CD4-positive, alpha-beta T cell treated with Interleukin-6 for 4 hours (primary cell): ENCODE measurements around the gene UBE2G2.

Source experiments
- DNase-seq: peaks from one replicate; pipeline ENCODE4 v3.0.0-alpha.2; 2020; ENCODE audit warnings: mixed read lengths

The UBE2G2 gene

DNA sequence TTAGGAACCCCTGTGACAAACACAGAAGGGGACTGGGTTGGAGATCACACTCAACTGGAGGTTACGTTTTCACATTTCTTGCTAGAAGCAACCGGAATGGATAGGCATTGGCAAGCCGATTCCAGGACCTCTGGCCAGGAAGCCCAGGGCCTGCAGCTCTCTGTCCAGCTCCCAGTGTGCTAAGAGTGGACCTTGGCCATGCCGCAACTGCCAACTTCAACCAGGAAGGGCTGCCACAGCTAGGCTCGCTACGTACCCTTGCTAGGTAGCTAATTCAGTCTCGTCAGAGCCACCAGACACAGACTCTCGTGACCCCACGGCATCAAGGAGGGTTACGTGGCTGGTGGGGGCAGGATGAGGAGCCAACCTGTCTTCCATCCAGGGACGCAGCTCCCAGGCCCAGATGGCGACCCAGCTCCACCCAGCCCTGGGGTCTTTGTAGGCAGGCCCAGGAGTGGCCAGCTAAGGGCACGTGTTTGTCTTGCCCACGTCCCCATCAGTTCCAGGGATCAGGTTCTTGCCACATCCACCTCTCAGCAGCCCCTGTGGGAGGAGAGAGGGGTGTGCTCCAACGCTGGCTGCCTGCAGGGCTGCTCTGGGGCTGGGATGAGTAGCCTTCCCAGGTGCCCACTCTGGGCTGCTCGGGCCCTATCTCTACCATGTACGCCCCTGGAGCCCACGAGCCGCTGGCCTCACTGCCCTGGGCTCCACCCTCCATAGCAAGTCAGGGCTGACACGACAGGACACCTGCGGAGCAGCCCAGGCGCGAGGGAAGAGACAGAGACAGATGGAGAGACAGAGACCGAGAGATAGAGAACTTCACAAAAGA lies 39.2 kb downstream of the UBE2G2 start:
- DNase-seq: no peak

GRCh38 chr21:44761747-44762208 lies 39.8 kb downstream of the UBE2G2 start:
- no peak for DNase-seq

GRCh38 chr21:44761011-44761729 lies 40.5 kb downstream of the UBE2G2 start:
- peak; percentile 14 for DNase-seq

DNA sequence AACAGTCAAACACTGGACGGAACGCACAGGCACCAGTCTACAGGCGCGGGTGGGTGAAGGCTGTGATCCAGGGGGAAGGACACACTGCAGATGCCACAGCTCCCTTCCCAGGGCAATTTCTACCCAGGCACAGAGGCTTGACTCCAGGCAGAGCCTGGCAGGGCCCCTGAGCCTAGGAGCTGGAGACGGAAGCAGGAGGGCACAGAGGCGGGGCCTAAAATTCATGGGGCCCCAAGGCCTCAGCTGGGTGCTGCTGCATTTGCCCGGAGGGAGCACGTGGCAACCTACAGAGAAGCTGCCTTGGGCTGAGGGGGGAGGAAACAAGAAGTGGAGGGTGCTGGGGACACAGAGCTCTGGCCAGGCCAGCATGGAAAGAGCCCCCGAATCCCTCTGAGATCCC lies 41.2 kb downstream of the UBE2G2 start:
- DNase-seq: no peak

DNA sequence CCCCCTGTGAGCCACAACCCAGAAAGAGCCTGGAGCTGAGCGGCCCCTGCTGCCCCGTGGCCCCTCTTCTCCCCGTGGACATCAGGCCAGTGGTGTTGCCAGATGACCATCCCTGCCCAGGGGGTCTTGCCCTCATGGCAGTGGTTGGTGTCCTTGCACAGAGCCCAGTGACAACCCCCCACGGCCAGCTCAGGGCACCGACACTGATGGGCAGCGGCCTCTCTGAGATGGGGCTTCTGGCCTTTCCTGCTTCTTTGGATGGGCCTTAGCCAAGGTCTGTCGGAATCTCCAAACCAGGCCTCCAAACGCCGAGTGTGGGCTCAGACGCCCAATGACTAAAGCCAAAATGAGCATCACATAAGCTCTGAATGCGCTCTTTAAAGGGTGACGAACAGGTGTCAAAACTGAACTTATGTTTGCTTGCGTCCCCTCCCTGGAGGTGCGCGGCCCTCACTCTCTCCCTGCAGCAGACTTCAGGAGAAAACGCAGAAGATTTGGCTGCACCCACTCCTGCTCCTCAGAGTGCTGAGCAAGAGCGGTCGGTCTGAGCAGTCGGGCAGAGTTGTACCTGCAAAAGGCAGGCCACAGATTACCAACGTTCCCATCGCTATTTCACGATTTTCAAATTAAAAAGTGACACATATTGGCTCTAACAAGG lies 41.9 kb downstream of the UBE2G2 start:
- no peak for DNase-seq

DNA sequence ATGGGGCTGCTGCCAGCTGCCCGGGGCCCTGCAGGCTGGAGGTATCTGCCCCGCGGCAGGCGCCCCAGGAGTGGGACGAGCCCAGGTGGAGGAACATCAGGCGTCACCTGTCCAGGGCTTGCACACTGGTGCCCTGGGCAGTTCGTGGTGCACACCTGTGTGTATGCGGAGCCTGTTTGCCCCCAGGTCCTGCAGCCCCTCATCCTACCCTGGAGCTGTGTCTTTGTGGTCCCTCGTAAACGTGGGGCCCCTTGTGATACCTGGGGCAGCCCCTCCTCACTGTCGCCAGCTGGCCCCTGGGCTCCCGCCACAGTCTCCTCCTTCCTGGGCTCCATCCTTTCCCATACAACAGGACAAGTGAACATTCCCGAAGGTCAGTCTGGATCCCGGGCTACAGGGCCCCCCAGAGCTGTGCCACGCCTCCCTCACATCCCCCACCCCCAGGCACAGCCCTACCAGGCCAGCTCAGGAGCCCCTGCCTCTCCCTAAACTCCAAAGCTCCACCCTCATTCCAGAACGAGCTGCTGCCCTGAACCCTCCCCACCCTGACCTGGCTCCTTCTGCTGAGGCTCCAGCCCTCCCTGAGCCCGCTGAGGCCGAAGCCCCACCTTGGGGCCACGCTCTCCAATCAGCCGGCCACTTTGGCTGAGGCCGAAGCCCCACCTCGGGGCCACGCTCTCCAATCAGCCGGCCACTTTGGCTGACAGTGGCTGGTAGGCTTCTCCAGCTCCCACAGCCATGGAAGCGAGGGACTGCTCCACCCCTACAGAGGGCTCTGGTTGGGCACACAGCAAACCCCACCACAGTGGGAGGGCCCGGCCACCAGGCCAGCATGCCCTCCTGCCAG lies 42.6 kb downstream of the UBE2G2 start:
- no peak for DNase-seq

GRCh38 chr21:44758141-44758561 lies 43.5 kb downstream of the UBE2G2 start:
- no peak for DNase-seq

DNA sequence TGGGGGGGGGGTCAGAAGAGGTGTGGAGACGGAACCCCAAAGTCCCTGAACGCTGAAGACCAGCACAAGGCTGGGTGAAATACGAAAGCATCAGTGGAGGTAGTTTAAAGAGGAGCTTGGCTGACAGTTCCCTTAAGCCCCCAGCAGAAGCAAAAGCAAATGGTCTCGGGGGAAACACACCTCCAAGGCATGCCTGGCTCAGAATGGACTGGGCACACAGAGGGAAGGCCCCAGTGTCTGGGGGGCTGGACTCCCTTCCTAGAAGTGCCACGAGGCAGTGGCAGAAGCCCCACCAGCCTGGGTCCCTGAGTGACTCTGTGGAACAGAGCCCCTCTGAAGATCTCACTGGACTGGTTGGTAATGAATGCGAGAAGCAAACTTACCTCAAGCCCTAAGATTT lies 43.9 kb downstream of the UBE2G2 start:
- no peak for DNase-seq

- DNase-seq: no peak
Observed at GRCh38 chr21:44756423-44757185, 45.0 kb downstream of the UBE2G2 start.

GRCh38 chr21:44755227-44755626 lies 46.4 kb downstream of the UBE2G2 start:
- no peak for DNase-seq

DNA sequence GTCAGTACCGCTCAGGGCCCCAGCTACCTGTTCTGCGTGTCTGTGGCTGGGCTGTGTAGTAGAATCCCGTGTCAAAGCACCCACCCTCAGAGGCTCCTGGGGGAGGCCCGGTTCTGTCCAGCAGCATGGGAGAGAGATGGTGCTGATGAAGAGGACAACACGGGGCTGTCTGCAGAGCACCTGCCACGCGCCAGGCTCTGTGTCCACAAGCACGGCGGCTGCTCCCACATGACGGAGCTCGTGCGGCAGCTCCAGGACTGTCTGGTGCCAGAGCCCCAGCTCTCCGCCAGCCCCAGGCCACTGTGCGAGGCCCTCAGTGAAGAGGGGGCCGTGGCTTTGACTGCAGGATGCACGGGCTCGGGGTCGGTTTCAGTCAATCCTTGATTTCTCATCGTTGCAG lies 48.3 kb downstream of the UBE2G2 start:
- DNase-seq: no peak

DNA sequence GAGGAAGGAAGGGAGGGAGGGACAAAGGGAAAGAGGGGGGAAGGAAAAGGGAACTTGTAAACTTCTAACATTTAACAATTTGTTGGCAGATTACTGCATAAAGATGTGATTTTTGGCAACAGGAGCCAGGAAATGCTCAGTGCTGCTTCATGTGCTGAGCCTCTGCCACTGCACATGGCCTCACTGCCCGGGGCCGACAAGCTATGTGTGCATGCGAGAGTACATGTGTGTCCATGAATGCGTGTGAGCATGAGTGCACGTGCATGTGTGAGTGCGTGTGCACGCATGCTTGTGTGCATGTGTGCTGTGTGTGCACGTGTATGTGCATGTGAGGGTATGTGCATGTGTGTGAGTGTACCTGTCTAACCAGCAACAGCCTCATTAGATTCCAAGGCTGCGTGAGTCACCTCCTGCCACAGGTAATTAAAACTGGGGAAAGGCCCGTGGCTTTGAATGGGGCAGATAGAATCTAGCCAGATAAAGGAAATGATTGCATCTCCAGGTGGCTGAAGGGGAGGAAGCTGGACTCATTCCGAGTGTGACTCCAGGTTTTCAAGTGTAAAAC lies 48.9 kb downstream of the UBE2G2 start:
- DNase-seq: no peak

DNA sequence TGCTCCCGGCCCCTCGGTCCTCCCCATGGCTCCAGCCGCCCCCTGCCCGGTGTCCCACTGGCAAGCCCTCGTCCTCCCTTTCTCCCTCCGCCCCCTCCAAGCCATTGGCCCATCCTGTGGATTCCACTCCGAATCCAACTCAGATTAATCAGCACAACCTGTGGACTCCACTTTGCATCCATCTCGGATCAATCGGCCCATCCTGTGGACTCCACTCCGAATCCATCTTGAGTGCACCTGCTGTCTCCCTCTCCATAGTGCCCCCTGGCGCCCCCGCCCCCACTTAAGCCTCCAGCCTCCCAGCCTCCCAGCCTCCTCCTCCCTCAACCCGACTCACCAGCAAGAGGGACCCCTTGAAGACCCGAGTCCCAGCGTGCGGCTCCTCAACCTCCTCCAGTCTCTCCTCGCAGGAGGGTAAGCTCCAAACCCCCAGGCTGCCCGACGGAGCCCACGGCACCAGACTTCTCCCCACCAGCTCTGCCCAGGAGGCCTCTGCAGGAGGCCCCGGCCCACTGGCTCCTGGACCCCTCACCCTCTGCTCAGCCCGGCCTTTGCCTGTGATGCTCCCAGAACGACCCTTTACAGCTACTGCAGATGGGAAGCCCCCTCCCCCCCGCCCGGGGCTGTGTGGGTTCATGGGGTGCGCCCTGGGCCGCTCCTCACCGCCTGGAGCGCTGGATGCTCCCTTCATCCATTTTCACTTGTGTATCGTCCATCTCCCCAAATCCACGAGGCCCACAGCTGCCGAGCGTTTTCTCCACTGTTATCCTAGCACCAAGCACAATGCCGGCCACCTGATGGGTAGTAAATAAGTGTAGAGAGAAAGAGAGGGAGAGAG lies 49.6 kb downstream of the UBE2G2 start:
- DNase-seq: no peak

DNA sequence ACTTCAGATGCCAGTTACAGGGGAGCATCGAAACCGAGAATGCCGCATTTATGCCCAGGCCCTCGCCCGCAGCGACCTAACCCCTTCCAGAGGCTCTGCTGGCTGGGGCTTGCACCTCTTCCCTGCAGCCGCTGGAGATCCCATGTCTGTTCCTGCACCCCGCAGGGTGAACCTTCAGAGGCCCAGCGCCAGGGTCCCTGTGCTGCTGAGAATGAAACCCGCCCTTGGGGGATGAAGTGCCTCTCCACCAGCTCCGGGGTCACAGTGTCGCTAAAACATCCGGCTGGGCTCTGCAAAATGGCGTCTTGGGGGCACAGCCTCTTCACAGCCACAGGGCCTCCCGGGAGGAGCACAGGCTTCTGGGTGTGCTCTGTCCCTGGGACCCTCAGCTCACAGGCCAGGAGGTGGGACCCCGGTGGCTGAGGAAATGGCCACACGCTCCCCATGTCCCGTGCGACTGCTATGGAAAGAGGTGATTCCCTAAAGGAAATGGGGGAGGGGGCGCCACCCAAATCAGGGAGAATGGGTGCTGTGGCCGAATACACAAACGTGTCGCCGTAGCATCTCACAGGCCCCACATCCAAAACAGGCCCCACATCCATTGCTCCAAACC lies 50.3 kb downstream of the UBE2G2 start:
- no peak for DNase-seq

GRCh38 chr21:44750675-44751025 lies 51.0 kb downstream of the UBE2G2 start:
- no peak for DNase-seq

GRCh38 chr21:44749759-44750674 lies 51.6 kb downstream of the UBE2G2 start:
- no peak for DNase-seq

DNA sequence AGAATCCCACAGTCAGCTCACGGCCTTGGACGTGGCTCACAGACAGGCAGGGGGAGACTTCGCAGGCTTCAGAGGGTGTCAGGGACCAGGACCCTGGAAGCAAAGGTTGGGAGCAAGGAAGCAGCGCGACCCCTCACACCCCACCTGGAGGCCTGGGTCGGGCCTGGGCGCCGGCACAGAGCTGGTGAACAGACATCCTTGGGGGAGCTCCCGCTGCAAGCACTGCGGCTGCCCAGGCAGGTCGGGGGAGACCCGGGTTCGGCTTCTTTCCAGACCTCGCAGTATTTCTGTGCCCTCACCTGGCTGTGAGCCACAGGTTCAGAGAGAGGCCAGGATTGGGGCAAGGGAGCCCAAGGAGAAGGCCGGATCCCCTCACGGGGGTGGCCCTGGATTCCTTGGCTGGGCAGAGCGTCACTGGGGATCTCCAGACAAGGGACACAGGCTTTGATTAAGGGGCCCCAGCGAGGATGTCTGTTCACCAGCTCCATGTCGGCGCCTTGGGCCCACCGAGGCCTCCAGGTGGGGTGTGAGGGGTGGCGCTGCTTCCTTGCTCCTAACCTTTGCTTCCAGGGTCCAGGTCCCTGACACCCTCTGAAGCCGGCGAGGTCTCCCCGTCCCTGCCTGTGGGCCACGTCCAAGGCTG lies 52.4 kb downstream of the UBE2G2 start:
- no peak for DNase-seq

GRCh38 chr21:44748621-44749020 lies 53.0 kb downstream of the UBE2G2 start:
- no peak for DNase-seq
